ENCODE measurements around the gene HDAC4. TPM values are rescaled to one million over a fixed set of nuclear protein-coding genes. Genes with fewer than 3 reads are reported as not detected.

Gene HDAC4
- total RNA-seq, 1 donor = 20.3 TPM

GRCh38 chr2:239119346-239120126 is 281.3 kb downstream of the HDAC4 start:
- H3K4me3 ChIP-seq (ENCODE audit: low read depth, low read length) = no peak overlapping the region
- TF ChIP-seq CTCF (IDR thresholded peaks at IDR 0.05; ENCODE audit: insufficient read depth, low read depth, low read length) = no peak
- DNase-seq (ENCODE audit: low read depth) = no peak

GRCh38 chr2:239118675-239119211 is 282.1 kb downstream of the HDAC4 start:
- no peak for DNase-seq (ENCODE audit: low read depth)
- no peak overlapping the region for H3K4me3 ChIP-seq (ENCODE audit: low read depth, low read length)
- no peak for TF ChIP-seq CTCF (IDR thresholded peaks at IDR 0.05; ENCODE audit: insufficient read depth, low read depth, low read length)

GRCh38 chr2:239118264-239118663 is 282.6 kb downstream of the HDAC4 start:
- no peak for DNase-seq (ENCODE audit: low read depth)
- no peak for TF ChIP-seq CTCF (IDR thresholded peaks at IDR 0.05; ENCODE audit: insufficient read depth, low read depth, low read length)
- H3K4me3 ChIP-seq (ENCODE audit: low read depth, low read length) = no peak overlapping the region

- no peak for DNase-seq (ENCODE audit: low read depth)
- TF ChIP-seq CTCF (IDR thresholded peaks at IDR 0.05; ENCODE audit: insufficient read depth, low read depth, low read length) = no peak
- H3K4me3 ChIP-seq (ENCODE audit: low read depth, low read length) = no peak overlapping the region
These were observed 283.0 kb downstream of the HDAC4 start for GRCh38 chr2:239117831-239118230.

GRCh38 chr2:239116456-239117246 is 284.2 kb downstream of the HDAC4 start:
- TF ChIP-seq CTCF (IDR thresholded peaks at IDR 0.05; ENCODE audit: insufficient read depth, low read depth, low read length) = no peak
- DNase-seq (ENCODE audit: low read depth) = no peak

GRCh38 chr2:239115616-239116015 is 285.2 kb downstream of the HDAC4 start:
- H3K4me3 ChIP-seq (ENCODE audit: low read depth, low read length) = no peak overlapping the region
- no peak for DNase-seq (ENCODE audit: low read depth)
- no peak for TF ChIP-seq CTCF (IDR thresholded peaks at IDR 0.05; ENCODE audit: insufficient read depth, low read depth, low read length)

More at GRCh38 chr2:239116456-239117246, 284.2 kb downstream of the HDAC4 start:
- H3K4me3 ChIP-seq (ENCODE audit: low read depth, low read length) = no peak overlapping the region

Data from fibroblast of villous mesenchyme (primary cell).